Vagina (tissue), 2 donors: ENCODE results near the gene TBC1D4. TPM values are rescaled to one million over a fixed set of nuclear protein-coding genes. Genes with fewer than 3 reads are reported as not detected.

ENCODE experiments used
- DNase-seq, 2 donors: peaks; one replicate each; pipeline ENCODE4 v3.0.0-alpha.2; 2017; ENCODE audit errors: extremely low spot score in 2 of 2
- H3K27ac ChIP-seq: fragments of 200-600 bp; sonication (generic); one replicate; pipeline ENCODE4 v1.5.1; 2019
- H3K27me3 ChIP-seq: fragments of 200-600 bp; sonication (generic); one replicate; pipeline ENCODE4 v1.5.1; 2019
- H3K36me3 ChIP-seq, 2 donors: fragments of 200-600 bp; sonication (generic); one replicate each; pipeline ENCODE4 v1.5.1; 2017 to 2019
- H3K4me1 ChIP-seq: fragments of 200-600 bp; sonication (generic); one replicate; pipeline ENCODE4 v1.5.1; 2019
- H3K4me3 ChIP-seq, 2 donors: fragments of 200-600 bp; sonication (generic); 1 replicate in 1 of 2; 2 replicates in 1 of 2; pipeline ENCODE4 v1.5.1; 2016 to 2019
- H3K9me3 ChIP-seq: fragments of 200-600 bp; sonication (generic); one replicate; pipeline ENCODE4 v1.5.1; 2019
- POLR2A ChIP-seq, 2 donors: fragments of 450-650 bp; IDR thresholded peaks; one replicate each; pipeline ENCODE4 v1.6.1; 2017; ENCODE audit warnings: antibody characterized with exemption in 2 of 2, mild to moderate bottlenecking in 2 of 2, moderate library complexity in 2 of 2
- POLR2AphosphoS5 ChIP-seq, 2 donors: sonication (generic); formaldehyde crosslinking; IDR thresholded peaks; one replicate each; pipeline ENCODE4 v1.9.0; 2017; ENCODE audit warnings: antibody characterized with exemption in 2 of 2, mild to moderate bottlenecking in 2 of 2, low read depth in 1 of 2; ENCODE audit not compliant: insufficient read depth in 1 of 2
- intact Hi-C: fragments of 100-400 bp; cut with DNase I; formaldehyde crosslinking; loops from one replicate; pipeline ENCODE4 v1.15.1; 2023
- total RNA-seq: library from RNA; depleted of rRNA; stranded (reverse); fragments of >200 nt; gene quantifications from one replicate; pipeline ENCODE4 v1.2.3, GENCODE V29; 2016
- TF ChIP-seq, protein P1 (sequence below), 3 experiments: fragments of 450-650 bp in 2 of 3; fragments of 200-600 bp in 1 of 3; sonication (generic) in 1 of 3; IDR thresholded peaks; one replicate each; pipeline ENCODE4 v1.5.1; 2017 to 2019; ENCODE audit warnings: antibody characterized with exemption in 3 of 3, mild to moderate bottlenecking in 2 of 3, moderate library complexity in 2 of 3

The TBC1D4 gene
- total RNA-seq, 1 donor from 2014 or later: 25.0 TPM

DNA sequence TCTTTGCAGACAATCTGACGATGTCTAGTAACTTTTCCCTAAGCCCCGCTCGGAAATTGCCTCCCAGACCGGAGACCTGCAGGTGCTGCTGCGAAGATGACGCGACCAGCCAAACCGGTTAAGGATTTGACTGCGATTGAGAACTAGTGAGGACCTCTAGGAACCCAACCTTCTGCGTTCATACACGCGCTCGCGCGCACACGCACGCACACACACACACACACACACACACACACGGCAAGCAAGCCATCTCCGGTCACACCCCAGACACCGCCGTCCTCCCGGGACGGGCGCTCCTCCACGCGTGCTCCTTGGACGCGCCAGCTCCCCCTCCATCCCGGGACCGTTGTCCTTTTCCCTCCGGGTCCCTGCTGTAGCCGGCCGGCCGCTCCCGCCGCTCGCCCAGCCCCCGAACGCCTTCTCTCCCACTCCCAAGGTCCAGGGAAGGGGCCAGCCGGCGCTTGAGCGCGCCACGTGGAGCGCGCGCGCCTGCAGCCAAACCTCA, 1.2 kb downstream of the TBC1D4 start:
- Histone ChIP-seq H3K4me3 (peak overlapping the region; percentile 56 to 77), H3K9me3 (no peaks in the 10 kb centered on the region), H3K36me3 (no peaks in the 10 kb centered on the region), H3K4me1 (peaks cover 23% of the 10 kb centered on the region), H3K27me3 (no peaks in the 10 kb centered on the region), H3K27ac (peak overlapping the region; percentile 72)
- TF ChIP-seq, protein P1, sequence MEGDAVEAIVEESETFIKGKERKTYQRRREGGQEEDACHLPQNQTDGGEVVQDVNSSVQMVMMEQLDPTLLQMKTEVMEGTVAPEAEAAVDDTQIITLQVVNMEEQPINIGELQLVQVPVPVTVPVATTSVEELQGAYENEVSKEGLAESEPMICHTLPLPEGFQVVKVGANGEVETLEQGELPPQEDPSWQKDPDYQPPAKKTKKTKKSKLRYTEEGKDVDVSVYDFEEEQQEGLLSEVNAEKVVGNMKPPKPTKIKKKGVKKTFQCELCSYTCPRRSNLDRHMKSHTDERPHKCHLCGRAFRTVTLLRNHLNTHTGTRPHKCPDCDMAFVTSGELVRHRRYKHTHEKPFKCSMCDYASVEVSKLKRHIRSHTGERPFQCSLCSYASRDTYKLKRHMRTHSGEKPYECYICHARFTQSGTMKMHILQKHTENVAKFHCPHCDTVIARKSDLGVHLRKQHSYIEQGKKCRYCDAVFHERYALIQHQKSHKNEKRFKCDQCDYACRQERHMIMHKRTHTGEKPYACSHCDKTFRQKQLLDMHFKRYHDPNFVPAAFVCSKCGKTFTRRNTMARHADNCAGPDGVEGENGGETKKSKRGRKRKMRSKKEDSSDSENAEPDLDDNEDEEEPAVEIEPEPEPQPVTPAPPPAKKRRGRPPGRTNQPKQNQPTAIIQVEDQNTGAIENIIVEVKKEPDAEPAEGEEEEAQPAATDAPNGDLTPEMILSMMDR (IDR thresholded peaks at IDR 0.05): no peak
- TF ChIP-seq POLR2AphosphoS5 (IDR thresholded peaks at IDR 0.05; ENCODE audit: insufficient read depth in 1 of 2, low read depth in 1 of 2) (peak in 1 of 2 donors; percentile 23), POLR2A (IDR thresholded peaks at IDR 0.05) (no peak)
- DNase-seq: no peak
- intact Hi-C loops: loop anchor here (5.0 kb wide), 2 partner anchors 57 to 108 kb away; partner anchors contain the start of gene COMMD6

DNA sequence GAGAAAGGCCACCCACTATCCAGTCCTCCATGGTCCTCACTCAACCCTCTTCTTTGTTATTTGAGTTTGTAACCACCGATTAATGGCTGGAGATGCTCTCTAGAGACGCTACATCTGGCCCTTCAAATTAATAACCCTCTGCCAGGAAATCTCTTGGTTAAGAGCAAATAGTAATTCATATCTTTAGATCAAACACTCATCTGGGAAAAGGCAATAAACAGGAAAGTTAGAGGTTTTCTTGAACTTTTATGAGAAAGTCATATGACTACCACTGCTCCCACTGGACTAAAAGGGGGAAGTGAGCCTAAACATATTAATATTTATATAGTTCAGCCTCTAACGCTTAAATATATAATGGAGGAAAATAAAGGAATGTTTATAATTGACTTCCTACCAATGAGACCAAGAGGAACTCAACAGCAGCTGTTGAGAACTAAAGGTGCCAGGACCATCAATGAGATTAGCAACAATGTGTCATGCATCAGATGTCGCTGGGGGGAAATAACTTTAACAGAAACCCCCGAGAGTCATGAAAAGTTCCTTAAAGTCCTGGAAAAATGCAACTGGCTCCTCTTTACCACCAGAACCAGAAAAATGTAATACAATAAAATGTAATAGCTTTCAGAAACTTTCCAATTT, 2.7 kb downstream of the TBC1D4 start:
- Histone ChIP-seq H3K27ac (no peak overlapping the region), H3K9me3 (no peaks in the 10 kb centered on the region), H3K36me3 (no peaks in the 10 kb centered on the region), H3K27me3 (no peaks in the 10 kb centered on the region), H3K4me1 (peaks cover 23% of the 10 kb centered on the region), H3K4me3 (peak overlapping the region; percentile 12 to 77)
- DNase-seq: no peak
- TF ChIP-seq POLR2AphosphoS5 (IDR thresholded peaks at IDR 0.05; ENCODE audit: insufficient read depth in 1 of 2, low read depth in 1 of 2) (no peak), POLR2A (IDR thresholded peaks at IDR 0.05) (no peak)
- TF ChIP-seq, protein P1 (IDR thresholded peaks at IDR 0.05): no peak
- intact Hi-C loops: no loop called here

DNA sequence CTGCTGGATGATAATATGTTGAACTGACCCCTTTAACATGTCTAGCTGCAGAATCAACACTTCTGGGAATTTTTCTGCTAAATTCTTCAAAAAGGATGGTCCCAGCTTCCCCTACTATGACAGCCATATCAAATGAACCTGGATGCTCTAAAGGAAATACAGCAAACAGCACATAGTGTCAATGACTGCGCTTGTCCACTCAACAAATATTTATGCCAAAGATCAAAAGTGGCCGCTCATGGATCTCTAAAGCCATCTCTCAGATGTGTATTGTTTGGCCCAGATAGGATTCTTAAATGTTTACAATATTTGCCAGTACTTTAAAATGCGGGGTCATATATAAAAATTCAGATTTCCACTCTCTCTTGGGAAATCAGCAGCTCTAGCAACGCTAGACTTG, 3.3 kb downstream of the TBC1D4 start:
- no peak for DNase-seq
- Histone ChIP-seq H3K4me1 (peaks cover 23% of the 10 kb centered on the region), H3K27me3 (no peaks in the 10 kb centered on the region), H3K36me3 (no peaks in the 10 kb centered on the region), H3K27ac (no peak overlapping the region), H3K4me3 (no peak overlapping the region), H3K9me3 (no peaks in the 10 kb centered on the region)
- TF ChIP-seq, protein P1 (IDR thresholded peaks at IDR 0.05): no peak
- no peak for TF ChIP-seq POLR2AphosphoS5 (IDR thresholded peaks at IDR 0.05; ENCODE audit: insufficient read depth in 1 of 2, low read depth in 1 of 2)
- no peak for TF ChIP-seq POLR2A (IDR thresholded peaks at IDR 0.05)
- intact Hi-C loops: no loop called here

DNA sequence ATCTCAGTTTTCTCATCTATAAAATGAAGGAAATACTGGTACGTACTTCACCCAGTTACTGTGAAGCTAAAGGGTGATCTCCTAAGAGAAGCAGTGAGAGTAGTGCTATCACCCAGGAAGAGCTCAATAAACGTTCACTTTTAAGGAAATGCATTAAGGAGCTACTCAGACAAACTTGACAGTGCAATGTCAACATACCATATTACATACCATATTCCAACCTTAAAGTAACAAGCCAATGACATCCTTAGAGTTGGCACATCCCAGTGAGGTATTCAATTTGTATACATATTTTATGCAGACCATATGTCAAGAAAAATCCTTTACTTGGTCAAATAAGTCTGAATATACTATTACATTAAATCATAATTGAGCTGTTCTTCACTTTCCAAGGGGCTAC, 7.0 kb downstream of the TBC1D4 start:
- no peak overlapping the region for H3K4me3 ChIP-seq
- H3K36me3 ChIP-seq: no peaks in the 10 kb centered on the region
- no peak overlapping the region for H3K27ac ChIP-seq
- DNase-seq: no peak
- peaks cover 13% of the 10 kb centered on the region for H3K4me1 ChIP-seq
- TF ChIP-seq, protein P1 (IDR thresholded peaks at IDR 0.05): no peak
- TF ChIP-seq POLR2AphosphoS5 (IDR thresholded peaks at IDR 0.05; ENCODE audit: insufficient read depth in 1 of 2, low read depth in 1 of 2): no peak
- TF ChIP-seq POLR2A (IDR thresholded peaks at IDR 0.05): no peak
- H3K27me3 ChIP-seq: no peaks in the 10 kb centered on the region
- intact Hi-C loops: no loop called here
- no peaks in the 10 kb centered on the region for H3K9me3 ChIP-seq

DNA sequence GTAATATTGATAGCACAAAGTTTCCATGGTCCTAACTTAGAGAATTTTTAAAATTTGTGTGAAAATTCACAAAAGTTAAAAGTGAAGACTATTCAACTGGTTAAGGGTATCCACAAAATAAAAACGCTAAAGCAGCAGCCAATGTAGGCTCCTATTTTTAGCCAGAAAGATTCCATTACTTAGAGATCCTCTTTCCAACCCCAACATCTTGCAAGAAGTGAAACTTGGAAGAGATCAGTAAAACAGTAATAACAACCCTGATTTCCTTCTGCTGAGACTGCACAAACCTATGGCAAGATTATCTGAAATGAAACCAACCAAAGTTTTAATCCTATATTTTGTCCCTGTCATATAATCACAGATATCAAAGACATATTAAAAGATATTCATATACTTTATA, 8.5 kb downstream of the TBC1D4 start:
- intact Hi-C loops: no loop called here
- no peak for DNase-seq
- Histone ChIP-seq H3K27me3 (no peaks in the 10 kb centered on the region), H3K36me3 (no peaks in the 10 kb centered on the region), H3K27ac (no peak overlapping the region), H3K4me3 (no peak overlapping the region), H3K4me1 (peaks cover 12% of the 10 kb centered on the region), H3K9me3 (no peaks in the 10 kb centered on the region)
- TF ChIP-seq POLR2AphosphoS5 (IDR thresholded peaks at IDR 0.05; ENCODE audit: insufficient read depth in 1 of 2, low read depth in 1 of 2) (no peak), POLR2A (IDR thresholded peaks at IDR 0.05) (no peak)
- TF ChIP-seq, protein P1 (IDR thresholded peaks at IDR 0.05): no peak
